GM08714 (cell line): Measurements from ENCODE around the gene RAMP2.
"Not testable (repeated sequence)": the region's sequence is repeated elsewhere in the genome, so short reads cannot be mapped to it uniquely, and the experiment has no call there.

ENCODE experiments used
- H3K4me3 ChIP-seq: fragments of 200-500 bp; sonication (Bioruptor generic); 2 replicates; pipeline ENCODE4 v1.5.1; 2014; ENCODE audit warnings: mild to moderate bottlenecking, low read length, inconsistent platforms
- ZNF274 ChIP-seq: IDR thresholded peaks from 2 replicates; pipeline ENCODE4 v1.6.1; 2012; ENCODE audit warnings: mild to moderate bottlenecking, low read depth, low read length

RAMP2 gene, protein sequence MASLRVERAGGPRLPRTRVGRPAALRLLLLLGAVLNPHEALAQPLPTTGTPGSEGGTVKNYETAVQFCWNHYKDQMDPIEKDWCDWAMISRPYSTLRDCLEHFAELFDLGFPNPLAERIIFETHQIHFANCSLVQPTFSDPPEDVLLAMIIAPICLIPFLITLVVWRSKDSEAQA

DNA sequence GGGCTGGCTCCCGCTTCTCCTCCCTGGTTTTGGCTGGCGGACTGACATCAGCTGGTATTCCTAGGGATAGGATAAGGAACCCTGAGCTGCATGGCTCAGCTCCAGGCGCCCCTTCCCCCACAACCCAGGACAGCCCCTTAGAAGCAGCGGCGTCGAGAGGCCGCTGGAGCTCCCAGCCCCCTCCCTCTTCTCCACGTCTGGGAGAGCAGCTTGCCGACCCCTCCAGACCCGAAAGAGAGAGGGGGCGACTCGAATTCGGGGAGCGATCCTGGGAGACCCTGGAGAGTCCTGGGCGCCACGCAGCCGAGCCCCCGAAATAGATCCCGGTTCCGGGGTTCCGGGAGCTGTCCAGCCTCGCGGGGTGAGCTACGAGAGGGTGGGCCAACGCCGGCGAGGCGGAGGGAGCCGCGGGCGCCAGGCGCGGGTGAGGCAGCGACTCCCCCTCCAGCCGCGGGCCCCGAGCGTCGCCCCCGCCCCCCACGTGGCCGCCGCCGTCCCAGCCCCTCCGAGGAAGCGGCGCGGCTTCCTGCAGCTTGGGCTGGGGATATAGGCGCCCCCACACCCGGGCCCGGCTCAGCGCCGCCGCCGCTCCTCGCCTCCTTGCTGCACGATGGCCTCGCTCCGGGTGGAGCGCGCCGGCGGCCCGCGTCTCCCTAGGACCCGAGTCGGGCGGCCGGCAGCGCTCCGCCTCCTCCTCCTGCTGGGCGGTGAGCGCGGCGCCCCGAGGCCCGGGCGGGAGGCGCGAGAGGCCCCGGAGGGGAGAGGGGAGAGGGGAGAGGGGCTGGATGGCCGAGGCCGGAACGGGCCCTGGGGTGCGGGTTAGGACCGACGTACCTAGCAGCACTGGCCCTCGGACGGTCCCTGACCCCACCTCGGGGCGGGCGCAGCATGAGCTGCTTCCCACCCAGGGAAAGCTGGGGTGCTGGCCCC, at the start of gene RAMP2:
Gene RAMP2, plus strand, starts transcription at position 576 of the 930 bp plus-strand sequence. Its CDS starts 35 bp downstream, at position 611.
- no peak for TF ChIP-seq ZNF274
- H3K4me3 ChIP-seq, result peak within 1 kb of the TSS; percentile 5; the same call in 1 of the 2 replicates

GRCh38 chr17:42720996-42721583, 39.9 kb upstream of the RAMP2 start:
- no peak for TF ChIP-seq ZNF274
- H3K4me3 ChIP-seq, result no peak overlapping the region

DNA sequence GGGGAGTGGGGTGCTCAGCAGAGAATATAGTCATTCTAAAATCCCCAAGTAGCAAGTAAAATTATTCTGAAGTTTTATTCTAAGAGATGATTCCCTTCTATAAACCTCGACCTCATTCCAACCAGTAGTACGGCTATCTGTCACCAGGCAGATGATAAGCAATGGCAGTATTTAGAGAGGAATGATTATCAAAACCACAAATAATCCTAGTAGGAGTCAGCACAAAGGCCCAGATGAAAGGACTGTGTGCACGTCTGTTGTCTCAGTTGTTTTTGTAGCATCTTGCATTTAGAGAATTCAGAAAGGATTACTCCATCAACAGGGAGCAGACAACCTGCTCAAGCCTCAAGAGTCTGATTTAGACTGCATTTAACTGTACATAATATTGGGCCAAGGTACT, 37.4 kb upstream of the RAMP2 start:
- no peak overlapping the region for H3K4me3 ChIP-seq
- no peak for TF ChIP-seq ZNF274

DNA sequence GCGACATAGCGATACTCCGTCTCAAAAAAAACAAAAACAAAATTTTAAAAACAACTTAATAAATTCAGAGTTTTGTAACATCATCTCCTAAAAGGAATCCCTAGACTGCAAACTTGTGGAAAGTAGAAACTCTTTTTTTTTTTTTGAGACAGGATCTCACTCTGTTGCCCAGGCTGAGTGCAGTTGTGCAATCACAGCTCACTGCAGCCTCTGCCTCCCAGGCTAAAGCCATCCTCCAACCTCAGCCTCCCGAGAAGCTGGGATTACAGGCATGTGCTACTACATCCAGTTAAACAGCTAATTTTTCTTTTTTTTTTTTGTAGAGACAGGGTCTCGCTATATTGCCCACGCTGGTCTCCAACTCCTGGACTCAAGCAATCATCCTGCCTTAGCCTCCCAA, 35.9 kb upstream of the RAMP2 start:
- TF ChIP-seq ZNF274, result no peak

GRCh38 chr17:42740699-42741098, 20.3 kb upstream of the RAMP2 start:
- TF ChIP-seq ZNF274, result no peak
- no peak overlapping the region for H3K4me3 ChIP-seq

More for the DNA sequence above, 35.9 kb upstream of the RAMP2 start:
- no peak overlapping the region for H3K4me3 ChIP-seq

DNA sequence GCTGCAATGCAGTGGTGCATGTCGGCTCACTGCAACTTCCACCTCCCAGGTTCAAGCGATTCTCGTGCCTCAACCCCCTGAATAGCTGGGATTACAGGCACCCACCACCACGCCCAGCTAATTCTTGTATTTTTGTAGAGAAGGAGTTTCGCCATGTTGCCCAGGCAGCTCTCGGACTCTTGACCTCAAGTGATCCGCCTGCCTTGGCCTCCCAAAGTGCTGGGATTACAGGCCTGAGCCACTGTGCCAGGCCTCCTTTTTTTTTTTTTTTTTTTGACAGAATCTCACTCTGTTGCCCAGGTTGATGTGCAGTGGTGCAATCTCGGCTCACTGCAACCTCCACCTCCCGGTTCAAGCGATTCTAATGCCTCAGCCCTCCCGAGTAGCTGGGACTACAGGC, 18.1 kb upstream of the RAMP2 start:
- H3K4me3 ChIP-seq, result not testable (repeated sequence)

- TF ChIP-seq ZNF274, result no peak
- peak overlapping the region; percentile 57 for H3K4me3 ChIP-seq
Observed at GRCh38 chr17:42743595-42744282, 17.3 kb upstream of the RAMP2 start.

DNA sequence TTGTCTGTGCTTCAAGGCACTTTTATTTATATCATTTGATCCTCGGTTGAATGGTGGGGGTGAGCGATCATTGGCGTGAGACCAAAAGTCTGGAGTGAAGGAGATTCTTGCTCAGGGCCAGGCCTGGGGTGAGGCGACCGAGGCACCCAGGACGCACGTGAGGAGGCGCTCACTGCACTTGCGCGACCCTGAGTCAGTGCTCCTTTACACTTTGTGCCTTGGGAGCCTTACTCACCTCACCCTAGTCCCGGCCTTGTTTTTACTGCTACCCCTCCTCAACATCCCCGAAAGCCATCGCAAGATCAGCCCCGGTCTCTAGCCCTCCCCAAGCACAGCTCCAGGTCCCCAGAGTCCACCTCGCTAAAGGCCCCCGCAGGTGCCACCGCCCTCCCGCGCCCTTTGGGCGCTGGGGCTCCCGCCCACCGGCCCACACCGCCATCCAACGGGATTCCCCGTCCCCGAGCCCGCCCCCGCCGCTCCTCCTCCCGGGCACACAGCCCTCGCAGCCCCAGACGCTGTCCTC, 16.7 kb upstream of the RAMP2 start:
- TF ChIP-seq ZNF274, result no peak
- peak overlapping the region; percentile 57 for H3K4me3 ChIP-seq

GRCh38 chr17:42744806-42745617, 16.0 kb upstream of the RAMP2 start, which contains the start of gene EZH1:
Gene EZH1 (minus strand): TSS chr17:42745040. CDS start chr17:42728941, 16,099 bp downstream.
- no peak for TF ChIP-seq ZNF274
- peak within 1 kb of the TSS; percentile 57 for H3K4me3 ChIP-seq

- H3K4me3 ChIP-seq, result no peak overlapping the region
- no peak for TF ChIP-seq ZNF274
Observed at GRCh38 chr17:42748202-42748907, 12.7 kb upstream of the RAMP2 start.

DNA sequence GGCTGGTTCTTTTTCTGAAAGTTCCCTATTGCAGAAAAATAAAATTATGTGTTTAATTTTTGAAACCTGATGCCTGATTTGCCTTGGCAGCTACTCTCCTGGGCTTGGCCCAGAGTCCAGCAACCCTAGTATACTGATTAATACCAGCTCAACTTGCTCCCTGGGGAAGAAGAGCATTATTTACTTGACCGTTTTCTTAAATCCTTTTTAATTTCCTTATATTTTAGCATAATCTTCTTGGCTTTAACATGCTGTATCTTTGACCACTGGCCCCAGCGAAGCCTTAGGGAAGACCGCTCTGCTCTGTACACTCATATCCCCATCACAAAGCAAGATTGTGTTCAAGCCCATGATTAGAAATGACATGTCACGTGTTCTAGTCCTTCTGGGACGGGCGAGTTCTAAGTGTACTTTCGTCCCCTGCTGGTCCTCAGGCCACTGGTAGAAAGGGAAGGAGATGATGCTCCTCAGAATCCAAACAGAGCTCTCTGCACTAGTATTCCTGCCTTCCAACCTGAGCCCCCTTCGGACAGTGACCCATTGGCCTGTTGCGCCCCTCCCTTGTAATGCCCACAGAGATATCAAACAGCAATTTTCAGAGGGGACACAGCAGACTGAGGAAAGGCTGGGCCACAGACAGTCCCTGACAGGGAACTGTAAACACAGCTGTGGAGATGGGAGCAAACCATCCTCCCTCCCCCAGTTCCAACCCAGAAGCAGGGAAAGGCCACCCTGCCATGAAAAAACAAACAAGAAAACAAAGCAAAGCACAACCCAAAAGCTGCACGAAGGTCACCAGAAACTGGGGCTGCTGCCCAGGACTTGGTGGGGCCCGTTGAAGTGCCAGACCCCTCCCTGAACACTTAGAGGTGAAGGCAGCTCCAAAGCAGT, 11.9 kb upstream of the RAMP2 start:
- no peak for TF ChIP-seq ZNF274
- no peak overlapping the region for H3K4me3 ChIP-seq

DNA sequence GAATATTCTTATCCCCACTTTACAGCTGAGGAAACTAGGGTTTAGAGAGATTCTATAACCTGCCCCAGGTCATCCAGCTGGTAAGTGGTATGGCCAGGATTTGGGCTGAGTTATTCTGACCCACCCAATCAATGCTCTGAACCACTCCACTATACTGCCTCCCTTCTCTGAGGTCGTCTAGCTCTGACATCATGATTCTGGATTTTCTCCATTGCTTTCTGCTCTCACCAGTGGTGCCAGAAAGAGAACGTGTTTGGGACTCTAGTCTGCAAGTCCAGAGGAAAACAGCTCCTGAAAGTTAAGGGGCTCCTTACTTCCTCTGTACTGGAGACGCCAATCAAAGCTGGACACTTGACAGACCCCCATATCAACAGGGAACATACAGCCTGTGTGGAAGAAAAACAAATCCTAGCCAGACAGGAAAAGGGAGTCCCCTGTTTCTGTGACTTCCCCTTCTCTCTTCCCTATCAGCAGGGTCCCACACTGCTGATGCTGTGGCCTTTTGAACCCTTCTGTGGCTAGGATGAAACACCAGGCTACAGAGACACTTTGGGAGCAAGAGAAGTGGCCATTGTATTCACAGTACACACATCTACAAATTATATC, 10.2 kb upstream of the RAMP2 start:
- H3K4me3 ChIP-seq, result no peak overlapping the region

More for the DNA sequence above, 10.2 kb upstream of the RAMP2 start:
- no peak for TF ChIP-seq ZNF274
